K562 (cell line): ENCODE measurements around the gene SYT1. TPM values are rescaled to one million over a fixed set of nuclear protein-coding genes. Genes with fewer than 3 reads are reported as not detected.

Experiments used
- ATAC-seq: fragments of 200-7000 bp; cut with Tn5 transposase; 3 replicates; pipeline ENCODE4 v1.9.1; 2020; ENCODE audit warnings: moderate library complexity
- BruUV-seq: library from RNA; stranded (reverse); fragments of 400-500 nt; replicated peaks from 2 replicates; lab custom pipeline; 2021; lab: Mats Ljungman, UMichigan
- CTCF ChIA-PET: fragments of 300-600 bp; formaldehyde crosslinking; extraction: SDS; loops from one replicate; lab custom pipeline; 2021; ENCODE audit warnings: low intra/inter-chr PET ratio; lab: Yijun Ruan, JAX
- POLR2A ChIA-PET: fragments of 300-600, 350-650 bp; sonication (Branson Sonifier 250); formaldehyde crosslinking; extraction: SDS; loops from one replicate; lab custom pipeline; 2021; ENCODE audit warnings: antibody characterized with exemption, inconsistent platforms; lab: Yijun Ruan, JAX
- DNase-seq, 4 experiments: peaks; one replicate each; pipeline versions ENCODE4 v3.0.0 to v3.0.0-alpha.2; 2011 to 2018; ENCODE audit warnings: low spot score in 3 of 4, mixed read lengths in 3 of 4; ENCODE audit errors: extremely low read depth in 1 of 4
- FAIRE-seq: peaks from 2 replicates; lab custom pipeline; 2011; peaks lifted over from hg19 to GRCh38; lab: Jason Lieb, UNC
- H2AFZ ChIP-seq: 2 replicates; pipeline ENCODE4 v1.6.0; 2011; ENCODE audit warnings: low read depth, low read length, control low read depth, inconsistent platforms
- H3K27ac ChIP-seq: fragments of 200-600 bp; 3 replicates; pipeline ENCODE4 v1.8.0; 2011; ENCODE audit warnings: low read depth, mild to moderate bottlenecking, control low read depth, inconsistent platforms, low read length, moderate library complexity, mixed read lengths; ENCODE audit errors: extremely low read depth
- H3K27me3 ChIP-seq, 2 experiments: fragments of 300-600 bp in 1 of 2; 2 replicates in 1 of 2; 3 replicates in 1 of 2; pipeline versions ENCODE4 v1.6.0 to v1.8.0; 2011; ENCODE audit warnings: inconsistent platforms in 2 of 2, low read length in 2 of 2, mild to moderate bottlenecking in 1 of 2, mixed read lengths in 1 of 2, moderate library complexity in 1 of 2; ENCODE audit not compliant: control insufficient read depth in 2 of 2, insufficient read depth in 2 of 2
- H3K36me3 ChIP-seq: fragments of 300-600 bp; 3 replicates; pipeline ENCODE4 v1.8.0; 2011; ENCODE audit warnings: mild to moderate bottlenecking, low read length, inconsistent platforms; ENCODE audit not compliant: control insufficient read depth, insufficient read depth
- H3K4me1 ChIP-seq, 2 experiments: fragments of 200-600 bp in 1 of 2; replicated peaks in 1 of 2; 2 replicates in 1 of 2; 3 replicates in 1 of 2; pipeline versions ENCODE4 v1.5.1 to v1.8.0; 2011; ENCODE audit warnings: inconsistent platforms in 2 of 2, low read length in 2 of 2, mild to moderate bottlenecking in 1 of 2, mixed read lengths in 1 of 2, moderate library complexity in 1 of 2; ENCODE audit not compliant: control insufficient read depth in 2 of 2, insufficient read depth in 2 of 2
- H3K4me2 ChIP-seq: 2 replicates; pipeline ENCODE4 v1.6.1; 2011; ENCODE audit warnings: low read length, control low read depth, inconsistent platforms, mixed read lengths; ENCODE audit not compliant: insufficient read depth
- H3K4me3 ChIP-seq: fragments of 200-600 bp; sonication (generic), shearing (Covaris generic); 2 replicates; pipeline ENCODE4 v1.5.1; 2016; ENCODE audit warnings: control low read depth, inconsistent platforms
- H3K79me2 ChIP-seq: fragments of 200-600 bp; 3 replicates; pipeline ENCODE4 v1.8.0; 2011; ENCODE audit warnings: low read length, inconsistent platforms; ENCODE audit not compliant: control insufficient read depth, insufficient read depth
- H3K9ac ChIP-seq, 2 experiments: 2 replicates each; pipeline versions ENCODE4 v1.6.0 to v1.6.1; 2011; ENCODE audit warnings: low read depth in 2 of 2, low read length in 2 of 2, control low read depth in 1 of 2, inconsistent platforms in 1 of 2, mild to moderate bottlenecking in 1 of 2, mixed read lengths in 1 of 2; ENCODE audit not compliant: insufficient read depth in 1 of 2
- H3K9me1 ChIP-seq: one replicate; pipeline ENCODE4 v1.6.0; 2011; ENCODE audit warnings: inconsistent platforms, mild to moderate bottlenecking, low read length, moderate library complexity; ENCODE audit not compliant: control insufficient read depth, insufficient read depth
- H3K9me3 ChIP-seq: replicated peaks from 2 replicates; pipeline ENCODE4 v1.5.1; 2011; ENCODE audit warnings: low read depth, low read length, inconsistent platforms; ENCODE audit not compliant: control insufficient read depth, insufficient read depth
- H4K20me1 ChIP-seq: replicated peaks from 2 replicates; pipeline ENCODE4 v1.6.1; 2011; ENCODE audit warnings: low read length, inconsistent platforms, mixed read lengths; ENCODE audit not compliant: control insufficient read depth, insufficient read depth
- CHD2 ChIP-seq: IDR thresholded peaks from 2 replicates; pipeline ENCODE4 v1.6.1; 2011; ENCODE audit warnings: low read depth, low read length
- E2F3 ChIP-seq: fragments of 250-450 bp; sonication (Bioruptor Pico); IDR thresholded peaks from 2 replicates; pipeline ENCODE4 v1.4.0; 2020; ENCODE audit warnings: mild to moderate bottlenecking
- GATA2 ChIP-seq: sonication (generic); formaldehyde crosslinking; IDR thresholded peaks from 2 replicates; pipeline ENCODE4 v1.4.0; 2020; ENCODE audit warnings: mild to moderate bottlenecking, missing genetic modification reagents
- IRF2 ChIP-seq: sonication (generic); formaldehyde crosslinking; IDR thresholded peaks from 2 replicates; pipeline ENCODE4 v1.8.1; 2022; ENCODE audit warnings: mild to moderate bottlenecking, missing genetic modification reagents
- MXI1 ChIP-seq: IDR thresholded peaks from 2 replicates; pipeline ENCODE4 v1.6.1; 2011; ENCODE audit warnings: low read depth, mild to moderate bottlenecking, improper control_type of control experiment, low read length
- NR2C1 ChIP-seq, 2 experiments: fragments of 450-650 bp; IDR thresholded peaks; 2 replicates each; pipeline ENCODE4 v1.6.1; 2017; ENCODE audit warnings: mild to moderate bottlenecking in 2 of 2, antibody characterized with exemption in 1 of 2, inconsistent platforms in 1 of 2, missing compliant biosample characterization in 1 of 2, missing genetic modification characterization in 1 of 2
- NR2F6 ChIP-seq: fragments of 450-650 bp; formaldehyde crosslinking; IDR thresholded peaks from 2 replicates; pipeline ENCODE4 v1.4.0; 2020; ENCODE audit warnings: mild to moderate bottlenecking
- RBM22 ChIP-seq: fragments of 200-400 bp; formaldehyde crosslinking; IDR thresholded peaks from 2 replicates; pipeline ENCODE4 v1.6.1; 2018; ENCODE audit warnings: low read length, low read depth; ENCODE audit not compliant: poor library complexity, severe bottlenecking
- SIRT6 ChIP-seq: IDR thresholded peaks from one replicate; pipeline ENCODE4 v1.6.1; 2012; ENCODE audit warnings: low read depth, mild to moderate bottlenecking, control low read depth, inconsistent platforms, low read length, moderate library complexity
- TAF9B ChIP-seq: fragments of 450-650 bp; IDR thresholded peaks from 2 replicates; pipeline ENCODE4 v1.6.1; 2018; ENCODE audit warnings: mild to moderate bottlenecking; ENCODE audit not compliant: partially characterized antibody
- YY1 ChIP-seq, 3 experiments: IDR thresholded peaks; 2 replicates each; pipeline ENCODE4 v1.6.1; 2011; ENCODE audit warnings: low read length in 2 of 3, mild to moderate bottlenecking in 2 of 3, moderate library complexity in 2 of 3, borderline replicate concordance in 1 of 3, control low read depth in 1 of 3, low read depth in 1 of 3; ENCODE audit not compliant: insufficient read depth in 3 of 3, insufficient replicate concordance in 2 of 3, control insufficient read depth in 1 of 3, insufficient read length in 1 of 3; ENCODE audit errors: extremely low read depth in 1 of 3
- ZNF384 ChIP-seq: IDR thresholded peaks from 2 replicates; pipeline ENCODE4 v1.6.1; 2012; ENCODE audit warnings: low read depth, low read length, improper control_type of control experiment
- WGBS: fragments of 100-300 bp; shearing (Covaris generic); methylation state at CpG from one replicate; pipeline ENCODE4 v1.1.6; 2016; ENCODE audit warnings: low coverage, mixed read lengths; ENCODE audit not compliant: insufficient coverage; ENCODE audit errors: missing lambda C conversion rate; 5-methylcytosine and 5-hydroxymethylcytosine counted together
- in situ Hi-C: fragments of 300-500 bp; cut with MboI; formaldehyde crosslinking; loops from 4 replicates; pipeline ENCODE4 v1.15.0; 2018; ENCODE audit warnings: inconsistent platforms, mixed read lengths
- intact Hi-C: fragments of 100-400 bp; cut with micrococcal nuclease; formaldehyde crosslinking; loops from 2 replicates; pipeline ENCODE4 v1.14.2; 2022
- polyA plus RNA-seq, 8 experiments: library from polyadenylated mRNA; depleted of rRNA in 4 of 8; stranded (reverse) in 5 of 8; unstranded in 3 of 8; fragments of >200 nt; fragmentation: Nextera tagmentation in 2 of 8; fragmentation: Illumina TruSeq in 1 of 8; extraction: Ambion mirVana in 2 of 8; extraction: Trizol in 1 of 8; gene quantifications; 2 replicates each; pipeline versions ENCODE4 v1.2.1 to v1.2.3, GENCODE V29; 2011 to 2014; ENCODE audit warnings: inconsistent platforms in 1 of 8, missing spikeins in 1 of 8
- total RNA-seq, 7 experiments: library from RNA; depleted of rRNA in 6 of 7; stranded (reverse); fragments of >200 nt in 6 of 7; fragmentation: Illumina TruSeq in 2 of 7; extraction: Trizol in 2 of 7; gene quantifications; 2 replicates each; pipeline versions ENCODE4 v1.2.1 to v1.2.3, GENCODE V29; 2011 to 2021; ENCODE audit warnings: low replicate concordance in 1 of 7
- TF ChIP-seq, protein P1 (sequence below): fragments of 250-450 bp; sonication (Bioruptor Pico); IDR thresholded peaks from 2 replicates; pipeline ENCODE4 v1.8.0; 2021; ENCODE audit warnings: moderate library complexity, mild to moderate bottlenecking, inconsistent platforms
- TF ChIP-seq, protein P2 (sequence below), 2 experiments: fragments of 450-650 bp; IDR thresholded peaks; 2 replicates each; pipeline ENCODE4 v1.6.1; 2016
- TF ChIP-seq, protein P3 (sequence below): fragments of 250-450 bp; sonication (Bioruptor Pico); IDR thresholded peaks from 2 replicates; pipeline ENCODE4 v1.5.0; 2021; ENCODE audit warnings: mild to moderate bottlenecking, moderate library complexity

The SYT1 gene
- total and polyA plus RNA-seq, 9 of the 15 experiments (the other 6 are each of a cell fraction or from before 2014, with no cell fraction given), result 0.03 to 0.13 (median 0.07) TPM; not detected in 4

DNA sequence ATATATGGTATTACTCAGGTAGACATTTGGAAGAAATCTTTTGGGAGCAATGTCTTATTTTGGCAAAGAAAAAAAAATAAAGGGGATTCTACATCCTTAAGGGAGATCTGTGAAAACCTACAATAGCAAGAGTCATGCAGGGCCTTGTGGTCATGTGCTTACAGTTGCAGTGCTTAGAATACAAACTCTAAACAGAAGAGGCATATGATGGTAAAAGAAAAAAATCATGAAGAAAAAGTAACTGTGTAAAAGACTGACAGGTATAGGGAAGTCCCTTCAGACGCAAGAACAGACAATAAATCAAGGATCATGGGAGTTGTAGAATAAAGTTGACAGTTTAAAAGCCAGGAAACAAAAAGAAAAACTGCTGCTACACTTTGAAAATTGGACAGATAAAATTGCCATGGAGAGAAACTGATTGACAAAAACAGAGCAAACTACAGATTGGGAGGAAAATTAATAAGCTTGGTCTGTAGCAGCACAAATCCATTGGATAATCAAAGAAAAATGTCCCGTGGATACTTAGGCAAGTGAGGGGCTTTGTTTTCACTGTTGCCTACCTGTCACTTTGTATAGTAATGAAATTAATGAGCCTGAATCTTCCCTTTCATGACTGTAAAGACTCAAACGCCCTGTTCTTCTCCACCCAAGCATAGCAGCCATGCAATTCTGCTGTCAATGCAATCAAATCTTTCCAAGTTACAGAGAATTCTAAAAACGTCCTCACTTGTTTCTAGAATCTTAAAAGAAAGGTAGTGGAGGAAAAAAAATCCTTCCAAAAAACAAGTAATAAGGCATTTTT lies 402.0 kb downstream of the SYT1 start:
- intact Hi-C loops (no loop called here), in situ Hi-C loops (no loop called here)
- no peak overlapping the region for H3K27ac ChIP-seq
- no peak overlapping the region for H3K9ac ChIP-seq
- FAIRE-seq (no peak), ATAC-seq (no peak), DNase-seq (no peak)
- ChIA-PET CTCF (no interaction called here), POLR2A (no interaction called here)
- no peak overlapping the region for H2AFZ ChIP-seq
- WGBS, result 0% methylated on average over 4 of the region's 4 CpGs
- H3K4me2 ChIP-seq, result no peak overlapping the region
- H3K4me3 ChIP-seq, result no peak overlapping the region
- H3K4me1 ChIP-seq, result no peaks in the 10 kb centered on the region
- no peaks in the 10 kb centered on the region for H3K36me3 ChIP-seq
- no peaks in the 10 kb centered on the region for H3K27me3 ChIP-seq
- no peaks in the 10 kb centered on the region for H3K9me1 ChIP-seq
- H4K20me1 ChIP-seq, result no peaks in the 10 kb centered on the region
- no TSS peak for BruUV-seq
- no peaks in the 10 kb centered on the region for H3K79me2 ChIP-seq
- H3K9me3 ChIP-seq, result no peaks in the 10 kb centered on the region
- no peak for TF ChIP-seq IRF2
- TF ChIP-seq NR2C1 (IDR thresholded peaks at IDR 0.05), result no peak
- TF ChIP-seq NR2C1 (tag; IDR thresholded peaks at IDR 0.05), result no peak
- TF ChIP-seq RBM22, result no peak
- no peak for TF ChIP-seq ZNF384
- TF ChIP-seq E2F3 (CRISPR knock-in tag), result no peak
- no peak for TF ChIP-seq MXI1
- TF ChIP-seq, protein P1, sequence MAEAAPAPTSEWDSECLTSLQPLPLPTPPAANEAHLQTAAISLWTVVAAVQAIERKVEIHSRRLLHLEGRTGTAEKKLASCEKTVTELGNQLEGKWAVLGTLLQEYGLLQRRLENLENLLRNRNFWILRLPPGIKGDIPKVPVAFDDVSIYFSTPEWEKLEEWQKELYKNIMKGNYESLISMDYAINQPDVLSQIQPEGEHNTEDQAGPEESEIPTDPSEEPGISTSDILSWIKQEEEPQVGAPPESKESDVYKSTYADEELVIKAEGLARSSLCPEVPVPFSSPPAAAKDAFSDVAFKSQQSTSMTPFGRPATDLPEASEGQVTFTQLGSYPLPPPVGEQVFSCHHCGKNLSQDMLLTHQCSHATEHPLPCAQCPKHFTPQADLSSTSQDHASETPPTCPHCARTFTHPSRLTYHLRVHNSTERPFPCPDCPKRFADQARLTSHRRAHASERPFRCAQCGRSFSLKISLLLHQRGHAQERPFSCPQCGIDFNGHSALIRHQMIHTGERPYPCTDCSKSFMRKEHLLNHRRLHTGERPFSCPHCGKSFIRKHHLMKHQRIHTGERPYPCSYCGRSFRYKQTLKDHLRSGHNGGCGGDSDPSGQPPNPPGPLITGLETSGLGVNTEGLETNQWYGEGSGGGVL (CRISPR knock-in tag), result no peak
- TF ChIP-seq NR2F6, result no peak
- TF ChIP-seq, protein P2, sequence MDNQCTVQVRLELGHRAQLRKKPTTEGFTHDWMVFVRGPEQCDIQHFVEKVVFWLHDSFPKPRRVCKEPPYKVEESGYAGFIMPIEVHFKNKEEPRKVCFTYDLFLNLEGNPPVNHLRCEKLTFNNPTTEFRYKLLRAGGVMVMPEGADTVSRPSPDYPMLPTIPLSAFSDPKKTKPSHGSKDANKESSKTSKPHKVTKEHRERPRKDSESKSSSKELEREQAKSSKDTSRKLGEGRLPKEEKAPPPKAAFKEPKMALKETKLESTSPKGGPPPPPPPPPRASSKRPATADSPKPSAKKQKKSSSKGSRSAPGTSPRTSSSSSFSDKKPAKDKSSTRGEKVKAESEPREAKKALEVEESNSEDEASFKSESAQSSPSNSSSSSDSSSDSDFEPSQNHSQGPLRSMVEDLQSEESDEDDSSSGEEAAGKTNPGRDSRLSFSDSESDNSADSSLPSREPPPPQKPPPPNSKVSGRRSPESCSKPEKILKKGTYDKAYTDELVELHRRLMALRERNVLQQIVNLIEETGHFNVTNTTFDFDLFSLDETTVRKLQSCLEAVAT (IDR thresholded peaks at IDR 0.05), result no peak
- TF ChIP-seq, protein P3, sequence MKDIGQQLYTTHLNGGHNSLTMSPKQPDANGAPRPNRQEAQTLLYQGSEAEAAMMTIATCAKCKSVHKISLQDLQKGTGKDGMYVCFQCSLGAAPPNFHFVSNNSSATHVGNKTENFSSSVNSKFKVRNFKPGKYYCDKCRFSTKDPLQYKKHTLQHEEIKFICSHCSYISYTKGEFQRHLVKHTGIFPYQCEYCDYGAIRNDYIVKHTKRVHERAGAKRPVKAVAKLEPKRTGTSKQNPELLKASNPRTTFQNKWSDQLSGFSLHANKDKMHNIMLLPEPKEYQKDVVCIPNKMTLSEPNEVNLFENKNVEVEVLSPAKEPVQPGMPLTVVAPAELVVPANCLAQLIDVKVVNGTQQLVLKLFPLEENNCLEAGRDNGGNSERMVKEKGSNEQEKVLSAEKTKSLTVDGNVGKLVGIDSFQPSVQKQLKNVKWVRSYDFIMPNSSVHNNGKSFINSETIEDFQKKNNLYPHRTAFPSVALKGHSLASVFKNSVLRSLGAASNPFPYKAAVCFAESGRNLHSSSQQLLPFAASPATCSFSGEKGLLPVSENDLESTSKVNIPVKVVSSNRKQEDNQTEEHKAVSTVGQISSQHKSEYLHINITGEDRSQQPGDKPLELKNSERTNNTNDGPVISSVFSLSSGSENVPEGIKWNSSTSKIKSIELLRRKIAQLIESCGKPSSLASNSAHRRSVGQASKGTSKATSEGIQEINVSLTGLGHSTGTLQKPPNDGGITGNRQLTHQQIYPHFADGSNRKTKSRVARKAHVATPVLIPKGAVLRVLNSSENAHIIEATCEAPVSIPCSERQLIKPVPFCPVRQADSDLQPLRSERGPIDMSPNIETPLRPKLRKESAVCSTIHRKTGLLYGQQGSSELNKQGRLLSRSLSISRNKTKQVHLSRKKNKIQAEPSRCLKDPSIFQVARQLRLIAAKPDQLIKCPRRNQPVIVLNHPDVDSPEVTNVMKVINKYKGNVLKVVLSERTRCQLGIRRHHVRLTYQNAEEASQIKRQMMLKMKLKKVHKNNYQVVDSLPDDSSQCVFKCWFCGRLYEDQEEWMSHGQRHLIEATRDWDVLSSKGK (CRISPR knock-in tag), result no peak
- no peak for TF ChIP-seq TAF9B
- TF ChIP-seq GATA2 (CRISPR knock-in tag), result no peak
- no peak for TF ChIP-seq CHD2
- TF ChIP-seq YY1 (IDR thresholded peaks at IDR 0.05; ENCODE audit: borderline replicate concordance in 1 of 3, control insufficient read depth in 1 of 3, extremely low read depth in 1 of 3, insufficient read depth in 3 of 3, insufficient read length in 1 of 3, insufficient replicate concordance in 2 of 3, low read depth in 1 of 3, low read length in 2 of 3), result no peak
- TF ChIP-seq SIRT6, result no peak
